Caco-2 (cell line): ENCODE results near the gene KCTD12. TPM values are rescaled to one million over a fixed set of nuclear protein-coding genes. Genes with fewer than 3 reads are reported as not detected.

Experiments used
- BruUV-seq: library from RNA; stranded (reverse); fragments of 400-500 nt; replicated peaks from 2 replicates; lab custom pipeline; 2021; lab: Mats Ljungman, UMichigan
- CTCF ChIA-PET: fragments of 300-600 bp; sonication (Branson Sonifier 250); formaldehyde crosslinking; loops from one replicate; lab custom pipeline; 2022; ENCODE audit warnings: antibody characterized with exemption; lab: Charles Lee
- POLR2A ChIA-PET: fragments of 300-600 bp; sonication (Branson Sonifier 250); formaldehyde crosslinking; loops from one replicate; lab custom pipeline; 2022; ENCODE audit warnings: antibody characterized with exemption; lab: Charles Lee
- DNase-seq, 2 experiments: peaks; one replicate each; pipeline versions ENCODE4 v3.0.0 to v3.0.0-alpha.2; 2020 to 2022
- H3K27me3 ChIP-seq: replicated peaks from 2 replicates; pipeline ENCODE4 v1.6.0; 2011; ENCODE audit warnings: low read length; ENCODE audit not compliant: control insufficient read depth, insufficient read depth
- H3K36me3 ChIP-seq: 2 replicates; pipeline ENCODE4 v1.5.1; 2011; ENCODE audit warnings: low read length; ENCODE audit not compliant: control insufficient read depth, insufficient read depth
- H3K4me1 ChIP-seq: fragments of 250-450 bp; sonication (Bioruptor Pico); 2 replicates; pipeline ENCODE4 v1.5.1; 2020; ENCODE audit warnings: mild to moderate bottlenecking
- H3K4me3 ChIP-seq: 2 replicates; pipeline ENCODE4 v1.5.1; 2011; ENCODE audit warnings: low read depth, mild to moderate bottlenecking, control low read depth, low read length
- H3K9me3 ChIP-seq: fragments of 250-450 bp; sonication (Bioruptor Pico); 2 replicates; pipeline ENCODE4 v1.5.1; 2020; ENCODE audit warnings: mild to moderate bottlenecking, moderate library complexity
- H3K27ac Mint-ChIP-seq: one replicate; pipeline ENCODE4 v1.8.0; 2022; ENCODE audit warnings: mixed read lengths; ENCODE audit not compliant: unreplicated experiment
- H3K27me3 Mint-ChIP-seq: one replicate; pipeline ENCODE4 v1.8.0; 2022; ENCODE audit warnings: mixed read lengths; ENCODE audit not compliant: insufficient read depth, unreplicated experiment
- H3K36me3 Mint-ChIP-seq: one replicate; pipeline ENCODE4 v1.8.0; 2022; ENCODE audit warnings: mild to moderate bottlenecking, mixed read lengths; ENCODE audit not compliant: insufficient read depth, unreplicated experiment
- H3K4me1 Mint-ChIP-seq: one replicate; pipeline ENCODE4 v1.8.0; 2022; ENCODE audit warnings: low read depth, mixed read lengths; ENCODE audit not compliant: unreplicated experiment
- H3K4me3 Mint-ChIP-seq: one replicate; pipeline ENCODE4 v1.8.0; 2022; ENCODE audit warnings: mild to moderate bottlenecking, moderate library complexity, mixed read lengths; ENCODE audit not compliant: unreplicated experiment
- H3K9me3 Mint-ChIP-seq: one replicate; pipeline ENCODE4 v1.8.0; 2022; ENCODE audit warnings: mixed read lengths; ENCODE audit not compliant: unreplicated experiment
- intact Hi-C: fragments of 100-400 bp; cut with micrococcal nuclease; formaldehyde crosslinking; loops from one replicate; pipeline ENCODE4 v1.10.0; 2022; ENCODE audit not compliant: unreplicated experiment
- total RNA-seq: library from RNA; stranded (reverse); gene quantifications from 2 replicates; pipeline ENCODE4 v1.2.3, GENCODE V29; 2022
- TF ChIP-seq, protein P1 (sequence below), 2 experiments: fragments of 200-600 bp in 1 of 2; IDR thresholded peaks; 1 replicate in 1 of 2; 2 replicates in 1 of 2; pipeline versions ENCODE4 v1.5.1 to v1.8.0; 2011 to 2022; ENCODE audit warnings: antibody characterized with exemption in 1 of 2, control low read depth in 1 of 2, inconsistent platforms in 1 of 2, low read depth in 1 of 2, low read length in 1 of 2, mild to moderate bottlenecking in 1 of 2, moderate library complexity in 1 of 2; ENCODE audit not compliant: insufficient read depth in 1 of 2, severe bottlenecking in 1 of 2, unreplicated experiment in 1 of 2

The KCTD12 gene
- total RNA-seq, 1 experiment from 2014 or later, result 1.8 TPM

DNA sequence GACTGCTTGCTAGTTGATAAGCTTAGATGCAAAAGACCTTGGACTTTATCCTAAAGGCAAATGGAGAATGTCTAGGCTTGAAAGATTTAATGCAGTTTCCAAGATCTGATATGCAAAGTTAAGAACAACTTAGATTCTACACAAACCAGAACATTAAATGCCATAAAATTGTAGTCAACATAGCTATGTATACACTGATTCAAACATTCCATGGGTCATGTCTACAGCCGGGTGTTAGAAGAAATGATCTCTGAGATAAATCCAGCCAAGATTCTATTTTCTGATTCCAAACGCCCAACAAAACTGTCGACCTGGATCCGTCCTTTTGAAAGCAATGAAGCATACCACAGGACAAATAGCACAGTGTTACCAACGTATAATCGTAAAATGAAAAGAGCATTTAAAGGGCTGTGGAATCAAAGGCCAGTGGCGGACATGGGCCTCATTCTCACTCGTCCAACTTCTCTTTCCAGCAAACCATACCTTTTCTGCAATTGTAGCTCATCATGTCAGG, 52.7 kb downstream of the KCTD12 start:
- Mint-ChIP-seq H3K4me1 (peaks cover 10% of the 10 kb centered on the region), H3K27ac (no peak overlapping the region), H3K9me3 (no peaks in the 10 kb centered on the region), H3K4me3 (no peak overlapping the region), H3K36me3 (no peaks in the 10 kb centered on the region), H3K27me3 (no peaks in the 10 kb centered on the region)
- no peak for DNase-seq
- ChIA-PET POLR2A (no interaction called here), CTCF (no interaction called here)
- Histone ChIP-seq H3K4me3 (no peak overlapping the region), H3K9me3 (no peaks in the 10 kb centered on the region), H3K27me3 (no peaks in the 10 kb centered on the region; the same call in 1 of the 2 replicates), H3K4me1 (peaks cover 6% of the 10 kb centered on the region; the same call in 1 of the 2 replicates), H3K36me3 (no peaks in the 10 kb centered on the region)
- TF ChIP-seq, protein P1, sequence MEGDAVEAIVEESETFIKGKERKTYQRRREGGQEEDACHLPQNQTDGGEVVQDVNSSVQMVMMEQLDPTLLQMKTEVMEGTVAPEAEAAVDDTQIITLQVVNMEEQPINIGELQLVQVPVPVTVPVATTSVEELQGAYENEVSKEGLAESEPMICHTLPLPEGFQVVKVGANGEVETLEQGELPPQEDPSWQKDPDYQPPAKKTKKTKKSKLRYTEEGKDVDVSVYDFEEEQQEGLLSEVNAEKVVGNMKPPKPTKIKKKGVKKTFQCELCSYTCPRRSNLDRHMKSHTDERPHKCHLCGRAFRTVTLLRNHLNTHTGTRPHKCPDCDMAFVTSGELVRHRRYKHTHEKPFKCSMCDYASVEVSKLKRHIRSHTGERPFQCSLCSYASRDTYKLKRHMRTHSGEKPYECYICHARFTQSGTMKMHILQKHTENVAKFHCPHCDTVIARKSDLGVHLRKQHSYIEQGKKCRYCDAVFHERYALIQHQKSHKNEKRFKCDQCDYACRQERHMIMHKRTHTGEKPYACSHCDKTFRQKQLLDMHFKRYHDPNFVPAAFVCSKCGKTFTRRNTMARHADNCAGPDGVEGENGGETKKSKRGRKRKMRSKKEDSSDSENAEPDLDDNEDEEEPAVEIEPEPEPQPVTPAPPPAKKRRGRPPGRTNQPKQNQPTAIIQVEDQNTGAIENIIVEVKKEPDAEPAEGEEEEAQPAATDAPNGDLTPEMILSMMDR (IDR thresholded peaks at IDR 0.05; ENCODE audit: insufficient read depth in 1 of 2, low read depth in 1 of 2, low read length in 1 of 2, severe bottlenecking in 1 of 2, unreplicated experiment in 1 of 2), result no peak
- no TSS peak for BruUV-seq
- intact Hi-C loops, result no loop called here

DNA sequence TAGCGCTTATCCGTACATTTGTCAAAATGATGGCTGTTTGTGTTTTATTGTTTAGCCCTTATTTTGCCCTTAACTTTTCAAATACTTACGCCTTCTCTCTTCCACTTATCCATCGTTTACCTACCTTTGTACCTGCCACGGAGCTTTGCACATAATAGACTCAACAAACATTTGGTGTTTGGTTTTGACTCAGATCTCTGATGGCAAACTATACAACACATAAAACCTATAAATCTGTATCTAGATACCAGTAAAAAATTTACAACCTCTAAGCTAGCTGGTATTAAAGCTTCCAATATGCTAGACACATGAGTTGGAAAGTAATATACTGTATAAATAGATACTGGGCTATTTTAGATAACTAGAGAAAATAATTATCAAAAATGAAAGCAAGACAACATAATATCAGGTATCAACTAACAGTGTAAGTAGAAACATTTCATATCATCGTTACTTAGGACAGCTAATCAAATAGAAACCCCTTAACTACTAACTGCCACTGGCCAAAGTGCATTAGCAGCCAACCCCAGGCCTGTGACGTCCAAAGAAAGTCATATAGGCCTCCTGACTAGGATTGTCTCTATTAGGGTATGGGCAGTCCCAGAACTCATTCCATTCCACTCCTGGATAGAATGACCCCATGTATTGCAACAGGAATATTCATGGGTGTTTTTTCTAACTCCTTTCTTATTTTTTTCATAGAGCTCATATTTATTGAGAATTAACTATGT, 53.8 kb downstream of the KCTD12 start:
- BruUV-seq, result no TSS peak
- Histone ChIP-seq H3K4me1 (peaks cover 6% of the 10 kb centered on the region; the same call in 1 of the 2 replicates), H3K9me3 (no peaks in the 10 kb centered on the region), H3K4me3 (no peak overlapping the region), H3K36me3 (no peaks in the 10 kb centered on the region), H3K27me3 (no peaks in the 10 kb centered on the region)
- intact Hi-C loops, result no loop called here
- H3K27ac Mint-ChIP-seq, result no peak overlapping the region
- TF ChIP-seq, protein P1 (IDR thresholded peaks at IDR 0.05; ENCODE audit: insufficient read depth in 1 of 2, low read depth in 1 of 2, low read length in 1 of 2, severe bottlenecking in 1 of 2, unreplicated experiment in 1 of 2), result no peak
- no peak overlapping the region for H3K4me3 Mint-ChIP-seq
- H3K4me1 Mint-ChIP-seq, result peaks cover 10% of the 10 kb centered on the region
- no peaks in the 10 kb centered on the region for H3K9me3 Mint-ChIP-seq
- ChIA-PET CTCF (no interaction called here), POLR2A (no interaction called here)
- no peaks in the 10 kb centered on the region for H3K27me3 Mint-ChIP-seq
- no peak for DNase-seq
- H3K36me3 Mint-ChIP-seq, result no peaks in the 10 kb centered on the region

DNA sequence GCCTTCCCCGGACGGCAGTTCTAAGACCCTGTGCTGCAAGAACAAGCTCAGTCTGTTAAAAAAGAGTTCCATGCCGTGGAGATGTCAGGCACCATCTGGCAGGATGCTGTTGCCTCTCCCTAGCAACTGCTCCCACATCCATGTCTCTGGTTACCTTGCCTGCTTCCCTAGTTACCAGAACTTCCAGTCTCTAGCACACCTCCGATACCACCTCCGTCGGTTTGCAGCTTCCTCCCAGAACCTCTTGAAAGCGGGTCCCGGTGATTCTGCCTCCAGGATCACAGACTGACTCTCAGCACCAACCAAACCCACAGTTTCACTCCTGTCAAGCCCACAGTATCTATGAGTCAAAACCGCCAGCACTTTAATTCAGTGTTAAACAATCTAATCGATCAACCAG, 55.4 kb downstream of the KCTD12 start:
- Histone ChIP-seq H3K27me3 (no peaks in the 10 kb centered on the region), H3K9me3 (no peaks in the 10 kb centered on the region), H3K36me3 (no peaks in the 10 kb centered on the region), H3K4me3 (no peak overlapping the region), H3K4me1 (peaks cover 6% of the 10 kb centered on the region; the same call in 1 of the 2 replicates)
- no TSS peak for BruUV-seq
- POLR2A ChIA-PET, result no interaction called here
- intact Hi-C loops, result no loop called here
- H3K36me3 Mint-ChIP-seq, result no peaks in the 10 kb centered on the region
- DNase-seq, result no peak
- no peak overlapping the region for H3K4me3 Mint-ChIP-seq
- CTCF ChIA-PET, result no interaction called here
- H3K9me3 Mint-ChIP-seq, result no peaks in the 10 kb centered on the region
- H3K4me1 Mint-ChIP-seq, result peaks cover 10% of the 10 kb centered on the region
- H3K27ac Mint-ChIP-seq, result no peak overlapping the region
- TF ChIP-seq, protein P1 (IDR thresholded peaks at IDR 0.05; ENCODE audit: insufficient read depth in 1 of 2, low read depth in 1 of 2, low read length in 1 of 2, severe bottlenecking in 1 of 2, unreplicated experiment in 1 of 2), result no peak
- no peaks in the 10 kb centered on the region for H3K27me3 Mint-ChIP-seq

Other genes starting within 250 kb of the KCTD12 start
- not detected in 2 replicates for gene ACOD1, start 62.1 kb upstream of the KCTD12 start, total RNA-seq
- gene CLN5, start 105.7 kb upstream of the KCTD12 start, total RNA-seq, result 15.4 and 20.1 TPM in 2 replicates
- 26.0 and 31.8 TPM in 2 replicates for gene FBXL3, start 140.8 kb upstream of the KCTD12 start, total RNA-seq